GM12801 (cell line): ENCODE data around the gene PSMD12.

Source experiments
- TF ChIP-seq, protein P1 (sequence below): IDR thresholded peaks from one replicate; pipeline ENCODE4 v1.5.1; 2011; ENCODE audit warnings: control low read depth; ENCODE audit not compliant: insufficient read length; ENCODE audit errors: extremely low read depth

PSMD12 gene

DNA sequence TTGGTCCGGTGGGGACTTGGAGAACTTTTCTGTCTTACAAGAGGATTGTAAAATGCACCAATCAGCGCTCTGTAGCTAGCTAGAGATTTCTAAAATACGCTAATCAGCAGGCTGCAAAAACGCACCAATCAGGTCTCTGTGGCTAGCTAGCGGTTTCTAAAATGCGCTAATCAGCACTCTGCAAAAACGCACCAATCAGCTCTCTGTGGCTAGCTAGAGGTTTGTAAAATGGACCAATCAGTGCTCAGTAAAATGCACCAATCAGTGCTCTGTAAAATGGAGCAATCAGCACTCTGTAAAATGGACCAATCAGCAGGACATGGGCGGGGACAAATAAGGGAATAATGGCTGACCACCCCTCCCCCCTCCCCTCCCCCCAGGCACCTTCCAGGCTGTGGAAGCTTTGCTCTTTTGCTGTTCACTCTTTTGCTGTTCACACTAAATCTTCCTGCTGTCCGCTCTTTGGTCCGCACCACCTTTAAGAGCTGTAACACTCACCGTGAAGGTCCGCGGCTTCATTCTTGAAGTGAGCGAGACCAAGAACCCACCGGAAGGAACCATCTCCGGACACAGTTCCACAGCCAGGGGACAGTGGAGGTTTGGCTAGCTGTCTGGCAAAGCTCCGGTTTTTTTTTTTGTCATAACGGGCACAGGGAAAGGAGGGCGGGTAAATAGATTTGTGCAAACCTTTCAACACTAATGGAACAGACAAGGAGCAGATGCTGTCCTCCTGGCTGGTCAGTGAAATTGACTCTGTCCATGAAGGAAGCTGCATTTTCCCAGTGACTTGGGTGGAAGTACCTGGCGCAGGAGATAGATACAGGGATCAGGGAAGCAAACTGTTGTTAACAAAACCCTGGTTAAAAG lies 19.0 kb upstream of the PSMD12 start:
- TF ChIP-seq, protein P1, sequence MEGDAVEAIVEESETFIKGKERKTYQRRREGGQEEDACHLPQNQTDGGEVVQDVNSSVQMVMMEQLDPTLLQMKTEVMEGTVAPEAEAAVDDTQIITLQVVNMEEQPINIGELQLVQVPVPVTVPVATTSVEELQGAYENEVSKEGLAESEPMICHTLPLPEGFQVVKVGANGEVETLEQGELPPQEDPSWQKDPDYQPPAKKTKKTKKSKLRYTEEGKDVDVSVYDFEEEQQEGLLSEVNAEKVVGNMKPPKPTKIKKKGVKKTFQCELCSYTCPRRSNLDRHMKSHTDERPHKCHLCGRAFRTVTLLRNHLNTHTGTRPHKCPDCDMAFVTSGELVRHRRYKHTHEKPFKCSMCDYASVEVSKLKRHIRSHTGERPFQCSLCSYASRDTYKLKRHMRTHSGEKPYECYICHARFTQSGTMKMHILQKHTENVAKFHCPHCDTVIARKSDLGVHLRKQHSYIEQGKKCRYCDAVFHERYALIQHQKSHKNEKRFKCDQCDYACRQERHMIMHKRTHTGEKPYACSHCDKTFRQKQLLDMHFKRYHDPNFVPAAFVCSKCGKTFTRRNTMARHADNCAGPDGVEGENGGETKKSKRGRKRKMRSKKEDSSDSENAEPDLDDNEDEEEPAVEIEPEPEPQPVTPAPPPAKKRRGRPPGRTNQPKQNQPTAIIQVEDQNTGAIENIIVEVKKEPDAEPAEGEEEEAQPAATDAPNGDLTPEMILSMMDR: no peak

DNA sequence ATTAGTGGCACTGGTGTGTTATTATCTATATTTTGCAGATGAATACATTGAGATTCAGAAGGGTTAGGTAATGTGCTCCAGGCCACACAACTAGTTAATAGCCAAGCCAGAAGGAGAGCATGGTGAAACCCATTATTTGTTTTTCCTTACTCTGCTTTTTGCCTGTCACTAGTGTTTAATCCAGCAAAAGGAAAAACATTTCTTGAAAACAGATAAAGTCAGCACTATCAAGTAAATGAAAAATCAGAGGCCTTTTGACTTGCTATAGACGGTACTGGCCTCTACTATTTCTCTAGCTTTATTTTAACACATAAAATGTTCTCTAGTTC lies 15.5 kb upstream of the PSMD12 start:
- TF ChIP-seq, protein P1: no peak

DNA sequence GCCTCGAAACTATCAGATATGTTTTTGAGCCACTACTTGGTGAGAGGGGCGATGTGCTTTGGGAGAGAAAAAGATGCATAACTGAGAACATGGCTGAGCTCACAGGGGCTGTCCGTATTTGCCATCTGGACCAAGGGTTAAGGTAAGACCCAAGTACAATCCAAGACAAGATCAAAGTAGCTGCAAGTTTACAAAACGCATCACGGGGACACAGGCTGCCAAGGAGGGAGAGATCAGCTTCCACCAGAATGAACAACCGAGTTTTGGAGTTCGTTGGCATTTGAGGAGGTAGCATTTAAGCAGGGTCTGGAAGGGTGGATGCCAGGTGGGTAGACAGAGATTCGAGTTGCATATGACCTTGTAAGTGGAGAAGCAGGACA lies 12.9 kb upstream of the PSMD12 start:
- TF ChIP-seq, protein P1: no peak

DNA sequence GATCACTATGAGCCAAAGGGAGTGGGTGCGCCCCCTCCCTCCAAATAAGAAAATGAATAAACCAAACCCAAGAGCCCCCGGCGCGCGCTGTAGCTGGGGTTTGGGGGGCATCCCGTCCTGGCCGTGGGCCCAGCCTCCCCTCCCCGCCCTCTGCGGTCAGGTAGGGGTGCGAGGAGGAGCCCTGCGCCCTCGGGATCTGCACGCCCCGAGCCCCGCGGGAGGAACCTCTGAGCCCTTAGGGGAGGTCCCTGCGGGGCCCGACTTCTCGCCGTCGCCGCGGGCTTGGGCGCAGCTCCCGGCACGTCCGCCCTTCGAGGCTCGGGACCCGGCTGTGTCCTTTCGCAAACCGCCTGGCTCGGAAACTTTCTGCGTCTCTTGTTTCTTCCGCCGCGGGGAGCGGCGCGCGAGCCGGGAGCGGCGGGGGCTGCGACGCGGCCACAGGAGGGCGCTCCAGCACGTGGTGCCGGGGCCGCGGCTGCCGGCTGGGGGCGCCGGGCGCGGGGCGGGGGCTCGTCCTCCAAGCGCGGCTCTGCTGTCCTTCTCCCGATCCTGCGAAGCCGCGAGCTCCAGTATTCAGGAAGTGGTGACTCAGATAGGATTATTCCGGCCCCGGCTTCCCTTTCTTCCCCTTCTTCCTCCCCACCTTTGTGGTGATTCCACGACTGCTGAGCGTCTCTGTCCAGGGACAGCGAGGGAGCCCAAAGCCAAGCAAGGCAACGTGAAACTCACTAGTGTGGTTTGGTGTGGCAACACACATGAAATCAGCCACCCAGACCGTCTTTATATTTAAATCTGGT lies 12.3 kb upstream of the PSMD12 start:
- TF ChIP-seq, protein P1: no peak

DNA sequence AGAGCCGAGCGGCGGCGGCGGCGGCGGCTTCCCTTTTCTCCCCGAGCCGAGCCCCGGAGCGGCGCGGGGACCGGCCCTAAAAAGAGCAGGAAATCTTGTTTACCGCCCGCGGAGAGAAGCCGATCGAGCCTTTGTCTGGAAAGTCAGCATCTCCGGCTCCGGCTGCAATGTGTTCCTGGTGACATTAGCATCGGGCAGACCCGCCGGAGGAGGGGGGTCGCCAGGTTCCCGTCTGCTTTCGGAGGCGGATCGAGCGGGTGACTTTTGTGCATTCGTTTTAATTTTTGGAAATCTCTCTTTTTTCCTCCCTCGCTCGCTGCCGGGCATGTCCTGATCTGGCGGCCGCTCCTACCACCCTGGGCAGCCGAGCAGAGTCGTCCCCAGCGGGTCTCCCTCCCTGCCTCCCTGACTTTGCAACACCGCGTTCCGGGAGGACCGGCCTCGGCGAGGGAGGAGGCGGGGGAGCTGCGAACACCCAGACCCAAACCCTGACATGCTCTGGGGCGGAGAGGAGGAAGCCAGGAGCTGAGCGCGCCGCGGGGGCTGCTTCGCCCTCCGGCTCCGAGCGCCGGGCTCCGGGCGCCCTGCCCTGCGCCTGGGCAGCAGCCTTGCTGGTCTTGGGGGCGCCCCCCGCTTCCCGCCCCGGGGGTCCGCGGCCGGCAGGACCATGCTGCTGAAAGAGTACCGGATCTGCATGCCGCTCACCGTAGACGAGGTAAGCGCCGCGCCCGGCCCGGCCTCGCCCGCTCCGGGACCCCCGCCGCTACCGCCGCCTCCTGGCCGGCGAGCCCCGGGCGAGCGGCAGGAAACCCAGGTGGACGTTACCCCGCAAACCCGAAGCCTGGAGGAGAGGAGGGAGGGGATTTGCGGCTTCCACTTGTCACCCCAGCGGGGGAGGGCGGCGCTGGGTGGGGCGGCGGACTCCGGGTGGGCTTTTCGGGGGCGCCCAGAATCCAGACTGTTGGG lies 11.4 kb upstream of the PSMD12 start:
- TF ChIP-seq, protein P1: no peak

DNA sequence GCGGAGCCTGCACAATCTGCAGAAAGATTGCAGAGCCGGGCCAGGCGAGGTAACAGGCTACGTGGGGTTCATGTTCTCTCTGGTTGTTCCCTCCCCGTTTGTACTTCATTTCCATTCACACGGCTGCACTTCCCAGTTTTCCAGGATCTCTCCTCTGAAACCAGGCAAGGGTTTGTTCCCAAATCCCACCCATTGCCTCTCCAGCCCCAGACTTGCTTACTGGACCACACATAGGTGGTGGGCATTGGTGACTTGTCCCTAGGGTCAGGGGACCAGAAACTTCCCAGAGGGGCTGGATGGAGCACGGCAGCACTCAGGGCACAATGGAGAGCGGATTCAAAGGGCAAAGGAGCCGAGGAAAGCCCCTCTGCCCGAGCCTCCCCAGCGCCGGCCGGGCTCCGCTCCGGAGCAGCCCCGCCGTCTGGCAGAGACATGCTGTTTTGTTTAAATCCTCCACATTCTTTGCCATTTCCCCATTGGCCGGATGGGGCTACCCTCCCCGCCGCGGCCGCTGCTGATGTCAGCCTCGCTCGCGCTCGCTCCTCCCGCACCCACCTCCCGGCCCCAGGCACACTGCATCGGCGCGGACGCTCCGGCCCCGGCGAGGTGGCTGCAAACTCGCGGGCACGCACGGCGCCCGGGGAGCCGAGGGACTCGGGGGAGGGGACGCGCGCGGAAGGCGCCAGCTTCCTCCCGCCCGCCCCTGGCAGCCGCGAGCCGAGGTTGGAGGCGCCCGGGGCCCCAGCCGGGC lies 10.5 kb upstream of the PSMD12 start, which contains the start of gene PITPNC1:
Gene PITPNC1, plus strand, starts transcription at position 545 of the 751 bp plus-strand sequence.
- TF ChIP-seq, protein P1: no peak
